DMS 273 treated with DMSO at 0.1 percent for 48 hours (cell line): ENCODE results near the gene MMAB.
A peak's percentile ranks its signal among the peaks of the same experiment; 100 is the strongest.

Experiments
- DNase-seq: peaks from one replicate; lab custom pipeline; 2025; lab: John Stamatoyannopoulos, UW

The MMAB gene

GRCh38 chr12:109538191-109538863 lies 35.0 kb downstream of the MMAB start:
- no peak for DNase-seq

GRCh38 chr12:109537136-109537535 lies 36.2 kb downstream of the MMAB start:
- no peak for DNase-seq

GRCh38 chr12:109535863-109536250 lies 37.4 kb downstream of the MMAB start:
- no peak for DNase-seq

GRCh38 chr12:109535231-109535862 lies 38.0 kb downstream of the MMAB start:
- DNase-seq = no peak

- no peak for DNase-seq
These were observed 38.8 kb downstream of the MMAB start for GRCh38 chr12:109534456-109534855.

GRCh38 chr12:109533487-109533740 lies 39.9 kb downstream of the MMAB start:
- no peak for DNase-seq

- no peak for DNase-seq
These were observed 40.4 kb downstream of the MMAB start for GRCh38 chr12:109532721-109533486.

GRCh38 chr12:109531411-109531810 lies 41.9 kb downstream of the MMAB start:
- no peak for DNase-seq

- DNase-seq = no peak
These were observed 43.3 kb downstream of the MMAB start for GRCh38 chr12:109529691-109530640.

- DNase-seq = no peak
These were observed 45.7 kb downstream of the MMAB start for GRCh38 chr12:109527489-109528123.

- DNase-seq = no peak
These were observed 48.1 kb downstream of the MMAB start for GRCh38 chr12:109525279-109525585.

GRCh38 chr12:109524466-109525278 lies 48.6 kb downstream of the MMAB start:
- DNase-seq = no peak

GRCh38 chr12:109523504-109523903 lies 49.8 kb downstream of the MMAB start:
- DNase-seq = no peak

GRCh38 chr12:109523071-109523470 lies 50.2 kb downstream of the MMAB start:
- DNase-seq = peak; percentile 36

- DNase-seq = no peak
These were observed 51.5 kb downstream of the MMAB start for GRCh38 chr12:109521831-109522230.

GRCh38 chr12:109519787-109520186 lies 53.5 kb downstream of the MMAB start:
- no peak for DNase-seq

GRCh38 chr12:109518820-109519665 lies 54.3 kb downstream of the MMAB start:
- DNase-seq = peak; percentile 8

- DNase-seq = no peak
These were observed 55.7 kb downstream of the MMAB start for GRCh38 chr12:109517619-109518018.

- DNase-seq = no peak
These were observed 59.3 kb downstream of the MMAB start for GRCh38 chr12:109513977-109514376.

- no peak for DNase-seq
These were observed 60.3 kb downstream of the MMAB start for GRCh38 chr12:109513051-109513450.
